Putamen (tissue), 1 donor: ENCODE results near the gene PREP.

Source experiments
- DNase-seq: peaks from one replicate; pipeline ENCODE4 v3.0.0-alpha.2; 2016; ENCODE audit warnings: low spot score

PREP gene

GRCh38 chr6:105308840-105309239 is 94.0 kb downstream of the PREP start:
- DNase-seq = no peak

GRCh38 chr6:105305521-105305920 is 97.4 kb downstream of the PREP start:
- no peak for DNase-seq

- no peak for DNase-seq
Observed at GRCh38 chr6:105304825-105305224, 98.1 kb downstream of the PREP start.

- DNase-seq = no peak
Observed at GRCh38 chr6:105304366-105304765, 98.5 kb downstream of the PREP start.

- no peak for DNase-seq
Observed at GRCh38 chr6:105302617-105303128, 100.2 kb downstream of the PREP start.

- no peak for DNase-seq
Observed at GRCh38 chr6:105301756-105302616, 100.9 kb downstream of the PREP start.

GRCh38 chr6:105301072-105301503 is 101.8 kb downstream of the PREP start:
- DNase-seq = no peak

- DNase-seq = no peak
Observed at GRCh38 chr6:105300090-105300489, 102.8 kb downstream of the PREP start.

- no peak for DNase-seq
Observed at GRCh38 chr6:105294129-105294528, 108.8 kb downstream of the PREP start.

GRCh38 chr6:105292689-105293339 is 110.1 kb downstream of the PREP start:
- DNase-seq = no peak

GRCh38 chr6:105291525-105291924 is 111.4 kb downstream of the PREP start:
- no peak for DNase-seq

GRCh38 chr6:105282631-105283585 is 120.0 kb downstream of the PREP start:
- DNase-seq = peak; percentile 50

GRCh38 chr6:105280033-105280432 is 122.8 kb downstream of the PREP start:
- DNase-seq = no peak

GRCh38 chr6:105279463-105279862 is 123.4 kb downstream of the PREP start:
- no peak for DNase-seq

- no peak for DNase-seq
Observed at GRCh38 chr6:105278813-105279212, 124.1 kb downstream of the PREP start.

- DNase-seq = no peak
Observed at GRCh38 chr6:105278035-105278434, 124.8 kb downstream of the PREP start.

- DNase-seq = no peak
Observed at GRCh38 chr6:105276374-105276773, 126.5 kb downstream of the PREP start.

GRCh38 chr6:105275542-105275941 is 127.3 kb downstream of the PREP start:
- DNase-seq = no peak

GRCh38 chr6:105274678-105275077 is 128.2 kb downstream of the PREP start:
- no peak for DNase-seq

GRCh38 chr6:105273589-105273988 is 129.3 kb downstream of the PREP start:
- no peak for DNase-seq

- DNase-seq = no peak
Observed at GRCh38 chr6:105272786-105273185, 130.1 kb downstream of the PREP start.

GRCh38 chr6:105270511-105270910 is 132.4 kb downstream of the PREP start:
- no peak for DNase-seq
